ENCODE results near the gene CDC42BPB.

Gene CDC42BPB

GRCh38 chr14:102941419-102942011 lies 115.8 kb downstream of the CDC42BPB start:
- TF ChIP-seq ZNF274 (IDR thresholded peaks at IDR 0.05; ENCODE audit: low read depth, low read length) = no peak
- no peak overlapping the region for H3K9ac ChIP-seq (ENCODE audit: insufficient read length, low read depth)
- peaks cover 73% of the 10 kb centered on the region for H3K36me3 ChIP-seq (ENCODE audit: insufficient read depth, insufficient read length, low read length)

GRCh38 chr14:102940729-102941362 lies 116.5 kb downstream of the CDC42BPB start:
- no peak overlapping the region for H3K9ac ChIP-seq (ENCODE audit: insufficient read length, low read depth)
- no peak overlapping the region for H3K4me3 ChIP-seq (ENCODE audit: insufficient read length, low read depth)
- H3K4me1 ChIP-seq (ENCODE audit: insufficient read depth, insufficient read length) = no peaks in the 10 kb centered on the region
- H3K36me3 ChIP-seq (ENCODE audit: insufficient read depth, insufficient read length, low read length) = peaks cover 69% of the 10 kb centered on the region
- DNase-seq (ENCODE audit: low read depth, low spot score) = no peak
- TF ChIP-seq YY1 (IDR thresholded peaks at IDR 0.05; ENCODE audit: insufficient read depth, insufficient read length) = no peak
- TF ChIP-seq ZNF274 (IDR thresholded peaks at IDR 0.05; ENCODE audit: low read depth, low read length) = no peak
- no peak for TF ChIP-seq SUZ12 (IDR thresholded peaks at IDR 0.05; ENCODE audit: extremely low read depth, insufficient read depth, insufficient read length)
- no peaks in the 10 kb centered on the region for H3K9me3 ChIP-seq (ENCODE audit: insufficient read depth, low read length)
- no peaks in the 10 kb centered on the region for H3K27me3 ChIP-seq (ENCODE audit: insufficient read depth, insufficient read length)

More at GRCh38 chr14:102941419-102942011, 115.8 kb downstream of the CDC42BPB start:
- no peak overlapping the region for H3K4me3 ChIP-seq (ENCODE audit: insufficient read length, low read depth)
- no peak for DNase-seq (ENCODE audit: low read depth, low spot score)
- no peaks in the 10 kb centered on the region for H3K9me3 ChIP-seq (ENCODE audit: insufficient read depth, low read length)
- no peaks in the 10 kb centered on the region for H3K27me3 ChIP-seq (ENCODE audit: insufficient read depth, insufficient read length)
- no peaks in the 10 kb centered on the region for H3K4me1 ChIP-seq (ENCODE audit: insufficient read depth, insufficient read length)

DNA sequence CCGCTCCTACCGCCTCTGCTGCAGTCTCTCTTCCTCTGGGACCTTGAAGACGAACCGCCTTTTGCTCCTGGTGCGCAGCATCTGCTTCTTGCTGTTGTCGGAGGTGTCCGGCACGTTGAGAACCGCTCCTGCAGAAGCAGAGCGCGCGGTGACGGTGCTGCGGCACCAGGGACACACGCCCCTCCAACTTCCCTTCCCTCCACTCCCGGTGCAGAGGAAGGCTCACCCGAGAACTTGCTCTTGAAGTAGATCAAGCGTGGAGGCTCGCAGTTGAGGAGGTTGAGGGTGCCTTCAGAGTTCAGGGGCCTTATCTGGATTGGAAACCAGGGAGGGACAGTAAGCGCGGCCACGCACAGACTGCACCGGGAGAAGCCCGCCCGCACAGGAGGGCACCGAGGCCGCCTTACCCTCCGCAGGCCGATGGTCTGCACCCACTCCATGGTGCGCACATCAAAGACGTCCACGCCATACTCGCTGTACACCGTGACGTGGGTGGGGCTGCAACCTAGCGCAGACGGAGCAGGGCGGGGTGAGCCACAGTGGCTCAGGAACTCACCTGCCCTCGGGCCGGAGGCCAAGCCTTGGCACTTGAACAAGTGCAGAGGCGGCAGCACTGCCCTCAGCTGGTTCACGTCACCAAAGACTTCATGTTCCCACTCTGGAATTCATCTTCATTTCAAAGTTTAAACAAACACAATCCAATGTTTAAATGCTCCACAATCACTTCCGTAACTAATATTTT lies 117.4 kb downstream of the CDC42BPB start:
- TF ChIP-seq ZNF274 (IDR thresholded peaks at IDR 0.05; ENCODE audit: low read depth, low read length) = no peak
- no peak for TF ChIP-seq YY1 (IDR thresholded peaks at IDR 0.05; ENCODE audit: insufficient read depth, insufficient read length)
- TF ChIP-seq SUZ12 (IDR thresholded peaks at IDR 0.05; ENCODE audit: extremely low read depth, insufficient read depth, insufficient read length) = no peak
- Histone ChIP-seq H3K4me3 (ENCODE audit: insufficient read length, low read depth) (no peak overlapping the region), H3K9me3 (ENCODE audit: insufficient read depth, low read length) (no peaks in the 10 kb centered on the region), H3K27me3 (ENCODE audit: insufficient read depth, insufficient read length) (no peaks in the 10 kb centered on the region), H3K4me1 (ENCODE audit: insufficient read depth, insufficient read length) (no peaks in the 10 kb centered on the region), H3K36me3 (ENCODE audit: insufficient read depth, insufficient read length, low read length) (peaks cover 62% of the 10 kb centered on the region), H3K9ac (ENCODE audit: insufficient read length, low read depth) (no peak overlapping the region)
- DNase-seq (ENCODE audit: low read depth, low spot score) = no peak

- TF ChIP-seq ZNF274 (IDR thresholded peaks at IDR 0.05; ENCODE audit: low read depth, low read length) (no peak), YY1 (IDR thresholded peaks at IDR 0.05; ENCODE audit: insufficient read depth, insufficient read length) (no peak), SUZ12 (IDR thresholded peaks at IDR 0.05; ENCODE audit: extremely low read depth, insufficient read depth, insufficient read length) (no peak)
- H3K36me3 ChIP-seq (ENCODE audit: insufficient read depth, insufficient read length, low read length) = peaks cover 55% of the 10 kb centered on the region
- no peaks in the 10 kb centered on the region for H3K27me3 ChIP-seq (ENCODE audit: insufficient read depth, insufficient read length)
These were observed 118.0 kb downstream of the CDC42BPB start for GRCh38 chr14:102939329-102939728.

GRCh38 chr14:102938191-102938590 lies 119.2 kb downstream of the CDC42BPB start:
- H3K36me3 ChIP-seq (ENCODE audit: insufficient read depth, insufficient read length, low read length) = peaks cover 52% of the 10 kb centered on the region
- H3K4me3 ChIP-seq (ENCODE audit: insufficient read length, low read depth) = no peak overlapping the region
- no peaks in the 10 kb centered on the region for H3K27me3 ChIP-seq (ENCODE audit: insufficient read depth, insufficient read length)
- no peak for TF ChIP-seq YY1 (IDR thresholded peaks at IDR 0.05; ENCODE audit: insufficient read depth, insufficient read length)
- TF ChIP-seq SUZ12 (IDR thresholded peaks at IDR 0.05; ENCODE audit: extremely low read depth, insufficient read depth, insufficient read length) = no peak
- no peak for TF ChIP-seq ZNF274 (IDR thresholded peaks at IDR 0.05; ENCODE audit: low read depth, low read length)
- H3K9me3 ChIP-seq (ENCODE audit: insufficient read depth, low read length) = no peaks in the 10 kb centered on the region
- H3K4me1 ChIP-seq (ENCODE audit: insufficient read depth, insufficient read length) = no peaks in the 10 kb centered on the region
- no peak overlapping the region for H3K9ac ChIP-seq (ENCODE audit: insufficient read length, low read depth)
- DNase-seq (ENCODE audit: low read depth, low spot score) = no peak

More at GRCh38 chr14:102939329-102939728, 118.0 kb downstream of the CDC42BPB start:
- no peak overlapping the region for H3K4me3 ChIP-seq (ENCODE audit: insufficient read length, low read depth)
- H3K9me3 ChIP-seq (ENCODE audit: insufficient read depth, low read length) = no peaks in the 10 kb centered on the region
- no peaks in the 10 kb centered on the region for H3K4me1 ChIP-seq (ENCODE audit: insufficient read depth, insufficient read length)
- H3K9ac ChIP-seq (ENCODE audit: insufficient read length, low read depth) = no peak overlapping the region
- DNase-seq (ENCODE audit: low read depth, low spot score) = no peak

DNA sequence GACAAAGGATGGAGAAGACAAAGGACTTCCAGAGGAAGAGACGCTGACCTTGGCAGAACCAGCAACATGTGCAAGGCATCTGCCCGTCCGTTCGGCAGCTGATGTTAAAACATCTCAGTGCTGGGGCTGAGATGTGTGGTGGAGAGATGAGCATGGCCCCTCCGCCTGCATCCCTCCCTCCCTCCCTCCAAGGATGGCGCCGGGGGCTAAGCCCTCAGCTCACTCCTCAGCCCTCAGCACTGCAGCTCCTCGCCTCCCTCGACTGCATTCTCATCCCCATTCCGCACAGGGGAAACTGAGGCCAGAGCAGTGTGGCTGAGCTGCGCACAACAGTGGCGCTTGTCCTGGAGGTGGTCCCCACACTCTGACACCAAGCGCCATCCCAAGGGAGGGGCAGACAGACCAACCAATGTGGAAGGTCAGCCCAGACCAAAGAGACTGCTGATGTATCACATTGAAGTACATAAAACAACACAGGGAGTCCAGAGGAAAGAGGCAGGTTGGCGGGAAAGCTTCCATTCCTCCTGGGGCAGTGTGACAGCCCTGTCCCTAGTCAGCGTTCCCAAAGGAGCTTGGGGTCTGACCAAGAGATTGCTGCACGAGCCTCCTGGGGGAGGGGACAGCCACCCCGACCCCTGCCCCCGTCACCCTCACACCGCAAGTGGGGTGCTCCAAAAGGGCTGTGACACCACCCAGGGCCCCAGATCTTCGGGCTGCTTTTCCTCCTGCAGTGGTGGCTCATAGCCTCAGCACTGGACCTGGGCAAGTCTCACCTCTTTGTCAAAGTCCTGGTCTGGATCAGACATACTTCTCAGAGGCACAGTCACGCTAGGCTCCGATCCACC lies 119.8 kb downstream of the CDC42BPB start:
- H3K27me3 ChIP-seq (ENCODE audit: insufficient read depth, insufficient read length) = no peaks in the 10 kb centered on the region
- H3K4me1 ChIP-seq (ENCODE audit: insufficient read depth, insufficient read length) = no peaks in the 10 kb centered on the region
- no peak for DNase-seq (ENCODE audit: low read depth, low spot score)
- H3K9me3 ChIP-seq (ENCODE audit: insufficient read depth, low read length) = no peaks in the 10 kb centered on the region
- H3K4me3 ChIP-seq (ENCODE audit: insufficient read length, low read depth) = no peak overlapping the region
- no peak overlapping the region for H3K9ac ChIP-seq (ENCODE audit: insufficient read length, low read depth)
- no peak for TF ChIP-seq ZNF274 (IDR thresholded peaks at IDR 0.05; ENCODE audit: low read depth, low read length)
- no peak for TF ChIP-seq SUZ12 (IDR thresholded peaks at IDR 0.05; ENCODE audit: extremely low read depth, insufficient read depth, insufficient read length)
- no peak for TF ChIP-seq YY1 (IDR thresholded peaks at IDR 0.05; ENCODE audit: insufficient read depth, insufficient read length)
- peaks cover 53% of the 10 kb centered on the region for H3K36me3 ChIP-seq (ENCODE audit: insufficient read depth, insufficient read length, low read length)

All from NT2/D1 (cell line).